Naive thymus-derived CD4-positive, alpha-beta T cell (primary cell): ENCODE data around the gene EEF1G. TPM values are rescaled to one million over a fixed set of nuclear protein-coding genes. Genes with fewer than 3 reads are reported as not detected.

ENCODE experiments used
- ATAC-seq: fragments of 150-1000 bp; cut with Tn5 transposase; 2 replicates; pipeline ENCODE4 v1.10.0; 2021; ENCODE audit warnings: mild to moderate bottlenecking, moderate library complexity
- CTCF ChIA-PET: fragments of 350-600 bp; sonication (Branson Sonifier 250); formaldehyde crosslinking; loops from one replicate; lab custom pipeline; 2021; ENCODE audit warnings: antibody characterized with exemption; lab: Charles Lee
- POLR2A ChIA-PET: fragments of 350-600 bp; sonication (Branson Sonifier 250); formaldehyde crosslinking; loops from one replicate; lab custom pipeline; 2021; ENCODE audit warnings: antibody characterized with exemption, inconsistent platforms; lab: Charles Lee
- DNase-seq, 9 donors: peaks; one replicate each; pipeline versions ENCODE4 v3.0.0 to v3.0.0-alpha.2; 2020 to 2022; ENCODE audit warnings: mixed read lengths in 1 of 9
- H3K27ac ChIP-seq: one replicate; pipeline ENCODE4 v1.7.0; 2013; ENCODE audit warnings: mild to moderate bottlenecking, low read depth, low read length, moderate library complexity
- H3K27me3 ChIP-seq, 2 donors: one replicate each; pipeline ENCODE4 v1.7.0; 2013; ENCODE audit warnings: low read length in 2 of 2, mild to moderate bottlenecking in 2 of 2, moderate library complexity in 2 of 2; ENCODE audit not compliant: control insufficient read depth in 2 of 2, insufficient read depth in 2 of 2
- H3K36me3 ChIP-seq, 3 experiments: 1 replicate in 2 of 3; 2 replicates in 1 of 3; pipeline ENCODE4 v1.7.0; 2013; ENCODE audit warnings: low read length in 3 of 3, mild to moderate bottlenecking in 3 of 3, moderate library complexity in 1 of 3; ENCODE audit not compliant: insufficient read depth in 3 of 3, control insufficient read depth in 2 of 3
- H3K4me1 ChIP-seq, 2 donors: one replicate each; pipeline ENCODE4 v1.7.0; 2013; ENCODE audit warnings: low read length in 2 of 2, mild to moderate bottlenecking in 2 of 2, moderate library complexity in 1 of 2; ENCODE audit not compliant: control insufficient read depth in 2 of 2, insufficient read depth in 2 of 2
- H3K4me3 ChIP-seq: 2 replicates; pipeline ENCODE4 v1.7.0; 2013; ENCODE audit warnings: mild to moderate bottlenecking, low read length
- H3K9me3 ChIP-seq, 3 experiments: 1 replicate in 2 of 3; 2 replicates in 1 of 3; pipeline ENCODE4 v1.7.0; 2013; ENCODE audit warnings: low read length in 3 of 3; ENCODE audit not compliant: control insufficient read depth in 2 of 3
- H3K27ac Mint-ChIP-seq, 9 donors: one replicate each; pipeline ENCODE4 v1.8.0; 2020 to 2022; ENCODE audit warnings: mixed read lengths in 9 of 9, mild to moderate bottlenecking in 8 of 9, moderate library complexity in 5 of 9, inconsistent platforms in 2 of 9
- H3K27me3 Mint-ChIP-seq, 5 donors: one replicate each; pipeline ENCODE4 v1.8.0; 2021 to 2022; ENCODE audit warnings: mixed read lengths in 5 of 5, mild to moderate bottlenecking in 1 of 5
- H3K36me3 Mint-ChIP-seq, 5 donors: one replicate each; pipeline ENCODE4 v1.8.0; 2020 to 2022; ENCODE audit warnings: mixed read lengths in 5 of 5, mild to moderate bottlenecking in 3 of 5, inconsistent platforms in 1 of 5
- H3K4me1 Mint-ChIP-seq, 7 donors: one replicate each; pipeline ENCODE4 v1.8.0; 2020 to 2022; ENCODE audit warnings: mixed read lengths in 7 of 7, mild to moderate bottlenecking in 3 of 7, inconsistent platforms in 1 of 7
- H3K4me3 Mint-ChIP-seq, 10 donors: one replicate each; pipeline ENCODE4 v1.8.0; 2020 to 2022; ENCODE audit warnings: mild to moderate bottlenecking in 10 of 10, mixed read lengths in 10 of 10, moderate library complexity in 6 of 10, inconsistent platforms in 2 of 10
- H3K9me3 Mint-ChIP-seq, 11 donors: one replicate each; pipeline ENCODE4 v1.8.0; 2020 to 2022; ENCODE audit warnings: mixed read lengths in 11 of 11, mild to moderate bottlenecking in 4 of 11, inconsistent platforms in 1 of 11, moderate library complexity in 1 of 11
- intact Hi-C, 2 donors: fragments of 100-400 bp; cut with micrococcal nuclease; formaldehyde crosslinking; loops; one replicate each; pipeline ENCODE4 v1.15.1; 2023
- polyA plus RNA-seq, 2 donors: library from polyadenylated mRNA; unstranded; fragments of 300-500 nt; fragmentation: Illumina TruSeq; gene quantifications; one replicate each; pipeline ENCODE4 v1.2.3, GENCODE V29; 2021
- total RNA-seq, 6 experiments: library from RNA in 5 of 6; stranded (reverse) in 5 of 6; gene quantifications; 1 replicate in 5 of 6; 2 replicates in 1 of 6; pipeline ENCODE4 v1.2.3 and lab custom pipeline; 2021 to 2026

Gene EEF1G
- total and polyA plus RNA-seq, 7 experiments from 2014 or later: 1,186 to 2,550 (median 2,338) TPM

GRCh38 chr11:62611705-62612365 lies 38.1 kb upstream of the EEF1G start:
- H3K27ac ChIP-seq: peak overlapping the region; percentile 92
- no peaks in the 10 kb centered on the region for H3K9me3 ChIP-seq
- H3K4me3 ChIP-seq: peak overlapping the region; percentile 99
- Mint-ChIP-seq H3K36me3 (peaks cover 0 to 28% (median 5%) of the 10 kb centered on the region in 5 donors), H3K4me3 (peak overlapping the region; percentile 89 to 100 (median 96)), H3K27me3 (no peaks in the 10 kb centered on the region), H3K27ac (peak overlapping the region; percentile 93 to 100 (median 97)), H3K9me3 (no peaks in the 10 kb centered on the region), H3K4me1 (peaks cover 31 to 59% (median 51%) of the 10 kb centered on the region in 7 donors)
- ChIA-PET CTCF (interaction anchor here (0.7 to 4.1 kb wide), 11 partner anchors 10 to 82 kb away, joined by 3 to 27 read pairs (median 4); partner anchors contain the start of genes B3GAT3, C11orf98, CSKMT and EEF1G), POLR2A (interaction anchor here (0.5 to 12.0 kb wide), 18 partner anchors 9 to 250 kb away, joined by 3 to 219 read pairs (median 8); partner anchors contain the start of genes B3GAT3, C11orf98, CSKMT and EEF1G)
- intact Hi-C loops: loop anchor here (1.0 to 5.0 kb wide), 15 partner anchors 10 to 230 kb away; partner anchors contain the start of genes C11orf98 (in 2 of the 2), CSKMT (in 2 of the 2), GANAB (in 2 of the 2) and MTA2 (in 1 of the 2)
- peaks cover 0 to 53% (median 0%) of the 10 kb centered on the region in 3 experiments for H3K36me3 ChIP-seq
- H3K27me3 ChIP-seq: no peaks in the 10 kb centered on the region
- ATAC-seq: peak; percentile 50
- peaks cover 19 to 32% of the 10 kb centered on the region in 2 donors for H3K4me1 ChIP-seq
- DNase-seq: peak in 2 of 9 donors; percentile 60 to 62

DNA sequence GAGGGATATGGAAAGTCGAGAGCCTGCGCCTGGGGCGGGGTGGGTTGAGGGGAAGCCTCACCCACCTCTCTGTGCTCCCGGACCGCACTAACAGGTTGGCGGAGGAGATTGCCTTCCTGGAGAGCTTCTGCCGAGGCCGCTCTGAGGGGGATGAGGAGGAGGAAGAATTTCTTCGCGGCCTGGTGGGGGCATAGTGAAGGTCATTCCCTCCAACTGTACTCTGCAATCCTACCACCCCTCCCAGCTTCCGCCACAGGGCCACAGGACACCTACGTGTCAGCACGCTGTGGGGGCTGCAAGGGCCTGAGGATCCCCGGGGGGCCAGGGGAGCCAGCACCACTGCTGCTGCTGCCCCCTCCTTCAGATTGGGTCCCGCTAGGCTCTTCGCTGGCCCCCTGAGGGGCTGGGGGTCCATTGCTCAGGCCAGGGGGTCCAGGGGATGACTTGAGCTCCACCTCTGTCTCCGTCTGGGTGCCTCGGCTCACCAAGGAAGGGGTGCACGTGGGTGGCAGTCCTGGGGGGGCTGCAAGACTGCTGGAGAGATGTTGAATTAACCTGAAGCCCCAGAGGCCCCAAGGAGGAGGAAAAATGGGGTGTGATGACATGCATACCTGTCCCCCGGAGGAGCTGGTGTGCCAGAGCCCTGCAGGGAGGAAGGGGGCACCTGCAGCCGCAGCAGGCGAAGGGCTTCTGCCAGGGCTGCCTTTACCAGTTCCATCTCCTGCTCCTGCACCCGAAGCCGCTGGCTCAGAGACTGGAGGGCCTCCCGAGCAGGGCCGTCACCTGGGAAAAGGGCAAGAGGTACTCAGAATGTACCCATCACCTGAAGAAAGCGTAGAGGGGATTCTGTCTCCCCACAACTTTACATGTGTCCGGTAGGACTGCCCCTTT lies 37.4 kb upstream of the EEF1G start:
- Mint-ChIP-seq H3K27me3 (no peaks in the 10 kb centered on the region), H3K9me3 (no peaks in the 10 kb centered on the region), H3K27ac (peak overlapping the region; percentile 93 to 100 (median 97)), H3K4me3 (peak overlapping the region; percentile 89 to 100 (median 96)), H3K4me1 (peaks cover 31 to 59% (median 51%) of the 10 kb centered on the region in 7 donors), H3K36me3 (peaks cover 0 to 25% (median 5%) of the 10 kb centered on the region in 5 donors)
- ATAC-seq (no peak), DNase-seq (no peak)
- intact Hi-C loops: loop anchor here in 1 of 2 donors (5.0 kb wide), 1 partner anchor 231 kb away; no protein-coding TSS in a partner anchor
- peak overlapping the region; percentile 92 for H3K27ac ChIP-seq
- H3K27me3 ChIP-seq: no peaks in the 10 kb centered on the region
- peak overlapping the region; percentile 99 for H3K4me3 ChIP-seq
- ChIA-PET CTCF (interaction anchor here (0.6 to 4.1 kb wide), 10 partner anchors 9 to 83 kb away, joined by 3 to 27 read pairs (median 4); partner anchors contain the start of genes B3GAT3, C11orf98, CSKMT and EEF1G), POLR2A (interaction anchor here (0.8 to 12.0 kb wide), 18 partner anchors 10 to 245 kb away, joined by 3 to 219 read pairs (median 8); partner anchors contain the start of genes B3GAT3, C11orf98, CSKMT and EEF1G)
- H3K4me1 ChIP-seq: peaks cover 19 to 32% of the 10 kb centered on the region in 2 donors
- H3K36me3 ChIP-seq: peaks cover 0 to 51% (median 0%) of the 10 kb centered on the region in 3 experiments
- H3K9me3 ChIP-seq: no peaks in the 10 kb centered on the region

DNA sequence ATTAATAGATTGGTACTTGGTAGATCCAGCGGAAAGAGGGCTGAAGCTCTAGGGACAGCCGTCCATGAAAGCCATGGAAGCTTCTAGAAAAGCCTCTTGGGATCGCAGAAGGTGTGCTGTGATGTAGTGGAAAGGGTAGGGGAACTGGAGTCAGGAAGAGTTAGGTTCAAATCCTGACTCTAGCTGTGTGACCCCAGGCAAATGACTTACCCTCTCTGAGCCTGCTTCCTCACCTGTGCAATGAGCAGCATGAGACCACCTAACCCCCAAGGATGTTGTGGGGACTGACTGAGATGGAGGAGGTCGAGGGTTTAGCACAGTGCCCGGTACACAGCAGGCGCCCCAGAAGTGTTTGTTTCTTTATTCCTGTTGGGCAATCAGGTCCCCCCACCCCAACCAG lies 36.7 kb upstream of the EEF1G start:
- H3K4me1 Mint-ChIP-seq: peaks cover 31 to 59% (median 52%) of the 10 kb centered on the region in 7 donors
- H3K27ac ChIP-seq: peak overlapping the region; percentile 92

GRCh38 chr11:62608776-62609175 lies 35.1 kb upstream of the EEF1G start:
- Mint-ChIP-seq H3K9me3 (no peaks in the 10 kb centered on the region), H3K4me3 (peak overlapping the region in 3 of 10 donors; percentile 7 to 34 (median 10)), H3K27me3 (no peaks in the 10 kb centered on the region), H3K36me3 (peaks cover 0 to 27% (median 9%) of the 10 kb centered on the region in 5 donors), H3K27ac (peak overlapping the region in 5 of 9 donors; percentile 18 to 72 (median 56)), H3K4me1 (peaks cover 28 to 56% (median 47%) of the 10 kb centered on the region in 7 donors)
- H3K27ac ChIP-seq: no peak overlapping the region
- H3K27me3 ChIP-seq: no peaks in the 10 kb centered on the region
- no peak overlapping the region for H3K4me3 ChIP-seq
- intact Hi-C loops: no loop called here
- H3K9me3 ChIP-seq: no peaks in the 10 kb centered on the region
- ChIA-PET CTCF (interaction anchor here (1.7 kb wide), 1 partner anchor 46 kb away, joined by 6 read pairs; no protein-coding TSS in a partner anchor), POLR2A (interaction anchor here (0.6 to 12.0 kb wide), 10 partner anchors 11 to 223 kb away, joined by 3 to 219 read pairs (median 6); partner anchors contain the start of genes B3GAT3, C11orf98, CSKMT and INTS5)
- no peak for DNase-seq
- peaks cover 19 to 32% of the 10 kb centered on the region in 2 donors for H3K4me1 ChIP-seq
- peaks cover 0 to 59% (median 7%) of the 10 kb centered on the region in 3 experiments for H3K36me3 ChIP-seq
- ATAC-seq: no peak

More for the DNA sequence above, 36.7 kb upstream of the EEF1G start:
- H3K4me1 ChIP-seq: peaks cover 19 to 32% of the 10 kb centered on the region in 2 donors
- H3K9me3 ChIP-seq: no peaks in the 10 kb centered on the region
- H3K27me3 ChIP-seq: no peaks in the 10 kb centered on the region
- POLR2A ChIA-PET: interaction anchor here (1.0 to 12.0 kb wide), 13 partner anchors 11 to 231 kb away, joined by 3 to 219 read pairs (median 8); partner anchors contain the start of genes B3GAT3, C11orf98, CSKMT and HNRNPUL2
- no peaks in the 10 kb centered on the region for H3K9me3 Mint-ChIP-seq
- peaks cover 0 to 54% (median 0%) of the 10 kb centered on the region in 3 experiments for H3K36me3 ChIP-seq
- DNase-seq (no peak), ATAC-seq (no peak)
- CTCF ChIA-PET: interaction anchor here (0.6 to 4.1 kb wide), 6 partner anchors 10 to 246 kb away, joined by 3 to 27 read pairs (median 4); partner anchors contain the start of genes C11orf98, CSKMT and TUT1
- H3K4me3 Mint-ChIP-seq: peak overlapping the region; percentile 50 to 100 (median 82)
- H3K4me3 ChIP-seq: no peak overlapping the region
- no peaks in the 10 kb centered on the region for H3K27me3 Mint-ChIP-seq
- intact Hi-C loops: loop anchor here in 1 of 2 donors (5.0 kb wide), 1 partner anchor 232 kb away; no protein-coding TSS in a partner anchor
- H3K27ac Mint-ChIP-seq: peak overlapping the region in 8 of 9 donors; percentile 48 to 97 (median 75)
- peaks cover 0 to 25% (median 5%) of the 10 kb centered on the region in 5 donors for H3K36me3 Mint-ChIP-seq

DNA sequence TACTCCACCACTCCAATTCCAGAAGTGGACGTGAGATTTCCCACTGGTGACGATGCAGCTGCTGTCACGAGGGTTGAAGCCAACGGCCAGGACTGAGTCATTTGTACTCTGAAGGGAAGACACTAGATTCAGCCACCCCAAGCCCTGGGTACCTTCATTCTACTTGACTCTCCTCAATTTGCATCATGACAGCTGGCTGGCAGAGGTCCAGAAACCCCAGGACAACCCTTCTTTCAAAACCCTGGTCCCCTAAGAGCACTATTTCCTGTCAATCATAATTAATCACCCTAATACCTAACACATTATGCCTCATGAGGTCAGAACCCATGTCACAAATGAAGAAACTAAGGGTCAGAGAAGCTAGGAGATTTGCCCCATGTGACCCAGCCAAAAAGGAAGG lies 34.0 kb upstream of the EEF1G start:
- Mint-ChIP-seq H3K36me3 (peaks cover 0 to 31% (median 13%) of the 10 kb centered on the region in 5 donors), H3K4me3 (peak overlapping the region in 1 of 10 donors; percentile 19), H3K9me3 (no peaks in the 10 kb centered on the region), H3K4me1 (peaks cover 36 to 64% (median 52%) of the 10 kb centered on the region in 7 donors), H3K27me3 (no peaks in the 10 kb centered on the region), H3K27ac (peak overlapping the region in 6 of 9 donors; percentile 15 to 72 (median 44))
- CTCF ChIA-PET: interaction anchor here (0.6 kb wide), 1 partner anchor 1675 kb away, joined by 7 read pairs; no protein-coding TSS in a partner anchor
- ATAC-seq (no peak), DNase-seq (no peak)
- POLR2A ChIA-PET: interaction anchor here (0.6 to 12.0 kb wide), 11 partner anchors 10 to 248 kb away, joined by 3 to 219 read pairs (median 4); partner anchors contain the start of genes B3GAT3, C11orf98, CSKMT and GANAB
- H3K4me3 ChIP-seq: no peak overlapping the region
- H3K27me3 ChIP-seq: no peaks in the 10 kb centered on the region
- peaks cover 0 to 63% (median 7%) of the 10 kb centered on the region in 3 experiments for H3K36me3 ChIP-seq
- no peak overlapping the region for H3K27ac ChIP-seq
- intact Hi-C loops: no loop called here
- no peaks in the 10 kb centered on the region for H3K9me3 ChIP-seq
- peaks cover 19 to 28% of the 10 kb centered on the region in 2 donors for H3K4me1 ChIP-seq
